Measurements from ENCODE around the gene MALRD1.

GRCh38 chr10:19043431-19043830, 5.2 kb upstream of the MALRD1 start:
- TF ChIP-seq TAF1 (IDR thresholded peaks at IDR 0.05; ENCODE audit: borderline replicate concordance, insufficient read depth, low read length) (no peak), POLR2AphosphoS5 (IDR thresholded peaks at IDR 0.05; ENCODE audit: low read depth, low read length) (no peak), SIN3A (IDR thresholded peaks at IDR 0.05; ENCODE audit: borderline replicate concordance, insufficient read depth, low read length) (no peak)

Measured in PFSK-1 (cell line).